ENCODE results near the gene DDX56. TPM values are rescaled to one million over a fixed set of nuclear protein-coding genes. Genes with fewer than 3 reads are reported as not detected.
"Not testable (repeated sequence)": the region's sequence is repeated elsewhere in the genome, so short reads cannot be mapped to it uniquely, and the experiment has no call there.

DDX56 gene
- total RNA-seq, 4 donors from 2014 or later = 34.1 to 69.6 (median 50.0) TPM

- H3K4me3 ChIP-seq = no peak overlapping the region
- peaks cover 29 to 67% (median 30%) of the 10 kb centered on the region in 3 donors for H3K36me3 ChIP-seq
- no peaks in the 10 kb centered on the region for H3K27me3 ChIP-seq
- TF ChIP-seq POLR2A (IDR thresholded peaks at IDR 0.05) = no peak
- no peak for TF ChIP-seq CTCF (IDR thresholded peaks at IDR 0.05)
- 83 to 85% methylated on average over 2 of the region's 2 CpGs for WGBS, 2 donors
- H3K27ac ChIP-seq = no peak overlapping the region
- no peak for DNase-seq
- intact Hi-C loops (cut with DNase I) = loop anchor here (5.0 to 10.0 kb wide), 2 partner anchors 77 to 330 kb away; no protein-coding TSS in a partner anchor
- peaks cover 3 to 33% (median 7%) of the 10 kb centered on the region in 3 donors for H3K4me1 ChIP-seq
- H3K9me3 ChIP-seq = no peaks in the 10 kb centered on the region
Observed at GRCh38 chr7:44564606-44565005, 9.1 kb downstream of the DDX56 start.

GRCh38 chr7:44563171-44563679 lies 10.5 kb downstream of the DDX56 start:
- no peaks in the 10 kb centered on the region for H3K27me3 ChIP-seq
- no peak for DNase-seq
- H3K4me1 ChIP-seq = peaks cover 3 to 39% (median 7%) of the 10 kb centered on the region in 3 donors
- TF ChIP-seq POLR2A (IDR thresholded peaks at IDR 0.05) = no peak
- TF ChIP-seq CTCF (IDR thresholded peaks at IDR 0.05) = no peak
- WGBS, 2 donors = 59 to 92% methylated on average over 2 to 3 of the region's 3 CpGs
- no peaks in the 10 kb centered on the region for H3K9me3 ChIP-seq
- H3K4me3 ChIP-seq = no peak overlapping the region
- H3K27ac ChIP-seq = no peak overlapping the region
- peaks cover 15 to 53% (median 16%) of the 10 kb centered on the region in 3 donors for H3K36me3 ChIP-seq
- intact Hi-C loops (cut with DNase I) = loop anchor here (10.0 kb wide), 1 partner anchor 328 kb away; no protein-coding TSS in a partner anchor

- Histone ChIP-seq H3K36me3 (peaks cover 9 to 46% (median 10%) of the 10 kb centered on the region in 3 donors), H3K4me1 (peaks cover 3 to 39% (median 7%) of the 10 kb centered on the region in 3 donors)
- not testable (repeated sequence) for H3K4me3 ChIP-seq, DNase-seq, H3K9me3 ChIP-seq, H3K27ac ChIP-seq, H3K27me3 ChIP-seq
- WGBS, 2 donors = 70 to 80% methylated on average over 2 to 3 of the region's 8 CpGs
- intact Hi-C loops (cut with DNase I) = loop anchor here (10.0 kb wide), 1 partner anchor 328 kb away; no protein-coding TSS in a partner anchor
Observed at GRCh38 chr7:44562622-44562962, 11.1 kb downstream of the DDX56 start.

- H3K27ac ChIP-seq = peak overlapping the region in 1 of 4 donors; percentile 13
- no peaks in the 10 kb centered on the region for H3K27me3 ChIP-seq
- H3K4me3 ChIP-seq = no peak overlapping the region
- no peaks in the 10 kb centered on the region for H3K9me3 ChIP-seq
- no peak for DNase-seq
- H3K36me3 ChIP-seq = peaks cover 4 to 41% (median 10%) of the 10 kb centered on the region in 3 donors
- WGBS, 2 donors = 61 to 81% methylated on average over 3 to 5 of the region's 7 CpGs
- intact Hi-C loops (cut with DNase I) = loop anchor here (10.0 kb wide), 1 partner anchor 327 kb away; no protein-coding TSS in a partner anchor
- H3K4me1 ChIP-seq = peaks cover 3 to 39% (median 7%) of the 10 kb centered on the region in 3 donors
- TF ChIP-seq POLR2A (IDR thresholded peaks at IDR 0.05) (no peak), CTCF (IDR thresholded peaks at IDR 0.05) (no peak)
Observed at GRCh38 chr7:44561962-44562621, 11.6 kb downstream of the DDX56 start.

GRCh38 chr7:44561481-44561880 lies 12.2 kb downstream of the DDX56 start:
- Histone ChIP-seq H3K4me1 (peaks cover 3 to 39% (median 7%) of the 10 kb centered on the region in 3 donors), H3K4me3 (no peak overlapping the region), H3K27ac (no peak overlapping the region), H3K36me3 (peaks cover 4 to 35% (median 10%) of the 10 kb centered on the region in 3 donors), H3K9me3 (no peaks in the 10 kb centered on the region), H3K27me3 (no peaks in the 10 kb centered on the region)
- intact Hi-C loops (cut with DNase I) = loop anchor here (10.0 kb wide), 1 partner anchor 327 kb away; no protein-coding TSS in a partner anchor
- WGBS, 2 donors = 84 to 90% methylated on average over 5 to 6 of the region's 6 CpGs
- DNase-seq = no peak
- TF ChIP-seq POLR2A (IDR thresholded peaks at IDR 0.05) (no peak), CTCF (IDR thresholded peaks at IDR 0.05) (no peak)

Data from esophagus squamous epithelium (tissue), 5 donors.